A549 (cell line): ENCODE measurements around the gene PCGF5. TPM values are rescaled to one million over a fixed set of nuclear protein-coding genes. Genes with fewer than 3 reads are reported as not detected.

ENCODE experiments used
- ATAC-seq, 2 experiments: fragments of 200-7000 bp in 1 of 2; fragments of >200 bp in 1 of 2; cut with Nextera tagmentation in 1 of 2; cut with Tn5 transposase in 1 of 2; 3 replicates each; pipeline versions ENCODE4 v1.8.0 to v1.9.1; 2018 to 2020; ENCODE audit warnings: mild to moderate bottlenecking in 1 of 2, moderate library complexity in 1 of 2
- CTCF ChIA-PET: fragments of 300-600 bp; sonication (Branson Sonifier 250); formaldehyde crosslinking; extraction: SDS; loops from one replicate; lab custom pipeline; 2021; ENCODE audit warnings: antibody characterized with exemption, inconsistent platforms; lab: Yijun Ruan, JAX
- POLR2A ChIA-PET: fragments of 350-600 bp; formaldehyde crosslinking; extraction: SDS; loops from one replicate; lab custom pipeline; 2021; ENCODE audit warnings: antibody characterized with exemption, inconsistent platforms; lab: Yijun Ruan, JAX
- DNase-seq, 2 experiments: peaks; one replicate each; pipeline versions ENCODE4 v3.0.0 to v3.0.0-alpha.2; 2011 to 2016; ENCODE audit warnings: low read depth in 1 of 2, low spot score in 1 of 2
- FAIRE-seq: peaks from 2 replicates; lab custom pipeline; 2011; peaks lifted over from hg19 to GRCh38; lab: Jason Lieb, UNC
- H3K27ac ChIP-seq, 2 experiments: fragments of >200 bp; sonication (Bioruptor Twin); formaldehyde crosslinking; 3 replicates each; pipeline ENCODE4 v1.5.1; 2016 to 2017
- H3K4me1 ChIP-seq: fragments of >200 bp; sonication (Bioruptor Twin); formaldehyde crosslinking; 3 replicates; pipeline ENCODE4 v1.6.1; 2016
- H3K4me2 ChIP-seq: fragments of >200 bp; sonication (Bioruptor Twin); formaldehyde crosslinking; 3 replicates; pipeline ENCODE4 v1.6.1; 2016
- H3K4me3 ChIP-seq: fragments of >200 bp; sonication (Bioruptor Twin); formaldehyde crosslinking; 3 replicates; pipeline ENCODE4 v1.5.1; 2016
- H3K9me3 ChIP-seq: fragments of >200 bp; sonication (Bioruptor Twin); formaldehyde crosslinking; 3 replicates; pipeline ENCODE4 v1.6.1; 2016
- CBX2 ChIP-seq: fragments of 200-600 bp; sonication (generic); IDR thresholded peaks from 2 replicates; pipeline ENCODE4 v1.6.1; 2016; ENCODE audit warnings: low read depth, mild to moderate bottlenecking, borderline replicate concordance
- EHMT2 ChIP-seq: fragments of 200-600 bp; sonication (generic); IDR thresholded peaks from 2 replicates; pipeline ENCODE4 v1.6.1; 2016; ENCODE audit warnings: antibody characterized with exemption, low read depth, mild to moderate bottlenecking, moderate library complexity
- ESRRA ChIP-seq: fragments of 150-350 bp; IDR thresholded peaks from 2 replicates; pipeline ENCODE4 v1.6.1; 2014; ENCODE audit warnings: mild to moderate bottlenecking, low read length, borderline replicate concordance
- HOXB5 ChIP-seq: fragments of 250-450 bp; sonication (Bioruptor Pico); IDR thresholded peaks from 2 replicates; pipeline ENCODE4 v1.5.0; 2020; ENCODE audit warnings: mild to moderate bottlenecking, moderate library complexity
- JUN ChIP-seq, 2 experiments: fragments of >200 bp; sonication (Bioruptor Twin); formaldehyde crosslinking; IDR thresholded peaks; 2 replicates in 1 of 2; 3 replicates in 1 of 2; pipeline ENCODE4 v1.6.1; 2016 to 2017
- JUNB ChIP-seq: fragments of >200 bp; sonication (Bioruptor Twin); formaldehyde crosslinking; IDR thresholded peaks from 2 replicates; pipeline ENCODE4 v1.6.1; 2016
- KDM1A ChIP-seq: fragments of 200-600 bp; sonication (generic); IDR thresholded peaks from 2 replicates; pipeline ENCODE4 v1.6.1; 2016; ENCODE audit warnings: low read depth, mild to moderate bottlenecking
- KDM5A ChIP-seq: fragments of 200-600 bp; sonication (generic); IDR thresholded peaks from 2 replicates; pipeline ENCODE4 v1.6.1; 2016; ENCODE audit warnings: antibody characterized with exemption, mild to moderate bottlenecking
- NPAS2 ChIP-seq: fragments of 250-450 bp; sonication (Bioruptor Pico); IDR thresholded peaks from 2 replicates; pipeline ENCODE4 v1.8.0; 2022; ENCODE audit warnings: mild to moderate bottlenecking, moderate library complexity, borderline replicate concordance
- NR3C1 ChIP-seq: fragments of >200 bp; sonication (Bioruptor Twin); formaldehyde crosslinking; IDR thresholded peaks from 3 replicates; pipeline ENCODE4 v1.6.1; 2017
- PBX3 ChIP-seq: IDR thresholded peaks from 2 replicates; pipeline ENCODE4 v1.6.1; 2012
- RAD21 ChIP-seq, 2 experiments: fragments of >200 bp in 1 of 2; sonication (Bioruptor Twin) in 1 of 2; formaldehyde crosslinking in 1 of 2; IDR thresholded peaks in 1 of 2; conservative IDR thresholded peaks in 1 of 2; 2 replicates in 1 of 2; 3 replicates in 1 of 2; pipeline ENCODE4 v1.6.1; 2012 to 2018; ENCODE audit warnings: inconsistent platforms in 1 of 2
- RARB ChIP-seq: fragments of 250-450 bp; sonication (Bioruptor Pico); IDR thresholded peaks from 2 replicates; pipeline ENCODE4 v1.8.0; 2021; ENCODE audit warnings: mild to moderate bottlenecking, moderate library complexity
- RNF2 ChIP-seq: fragments of 200-600 bp; sonication (generic); IDR thresholded peaks from 2 replicates; pipeline ENCODE4 v1.6.1; 2016; ENCODE audit warnings: low read depth, mild to moderate bottlenecking, antibody characterized with exemption, moderate library complexity, borderline replicate concordance
- TFCP2L1 ChIP-seq: fragments of 250-450 bp; sonication (Bioruptor Pico); IDR thresholded peaks from 2 replicates; pipeline ENCODE4 v1.5.0; 2021; ENCODE audit warnings: mild to moderate bottlenecking
- ZC3H11A ChIP-seq: fragments of 450-650 bp; IDR thresholded peaks from 2 replicates; pipeline ENCODE4 v1.6.1; 2014; ENCODE audit warnings: antibody characterized with exemption, mild to moderate bottlenecking
- ZFP36 ChIP-seq: fragments of 450-650 bp; IDR thresholded peaks from 2 replicates; pipeline ENCODE4 v1.6.1; 2014; ENCODE audit warnings: borderline replicate concordance; ENCODE audit not compliant: partially characterized antibody
- WGBS: methylation state at CpG from one replicate; pipeline ENCODE4 v1.1.6; 2017; ENCODE audit errors: missing lambda C conversion rate; 5-methylcytosine and 5-hydroxymethylcytosine counted together
- polyA plus RNA-seq, 4 experiments: library from polyadenylated mRNA; depleted of rRNA in 3 of 4; stranded (reverse); fragments of >200 nt; fragmentation: RNase III in 1 of 4; extraction: RNeasy Plus Mini Kit Qiagen cat#74134 plus additional on column Dnase treatment in 1 of 4; gene quantifications; 2 replicates in 3 of 4; 3 replicates in 1 of 4; pipeline ENCODE4 v1.2.3, GENCODE V29; 2011 to 2017
- TF ChIP-seq, protein P1 (sequence below): fragments of 250-450 bp; sonication (Bioruptor Pico); IDR thresholded peaks from 2 replicates; pipeline ENCODE4 v1.5.0; 2021; ENCODE audit warnings: mild to moderate bottlenecking, moderate library complexity, borderline replicate concordance
- TF ChIP-seq, protein P2 (sequence below): fragments of >200 bp; sonication (Bioruptor Twin); formaldehyde crosslinking; IDR thresholded peaks from 2 replicates; pipeline ENCODE4 v1.6.1; 2016

The PCGF5 gene
- polyA plus RNA-seq, 2 of the 4 experiments (the other 2 are of a cell fraction) = 28.5 to 39.9 TPM

DNA sequence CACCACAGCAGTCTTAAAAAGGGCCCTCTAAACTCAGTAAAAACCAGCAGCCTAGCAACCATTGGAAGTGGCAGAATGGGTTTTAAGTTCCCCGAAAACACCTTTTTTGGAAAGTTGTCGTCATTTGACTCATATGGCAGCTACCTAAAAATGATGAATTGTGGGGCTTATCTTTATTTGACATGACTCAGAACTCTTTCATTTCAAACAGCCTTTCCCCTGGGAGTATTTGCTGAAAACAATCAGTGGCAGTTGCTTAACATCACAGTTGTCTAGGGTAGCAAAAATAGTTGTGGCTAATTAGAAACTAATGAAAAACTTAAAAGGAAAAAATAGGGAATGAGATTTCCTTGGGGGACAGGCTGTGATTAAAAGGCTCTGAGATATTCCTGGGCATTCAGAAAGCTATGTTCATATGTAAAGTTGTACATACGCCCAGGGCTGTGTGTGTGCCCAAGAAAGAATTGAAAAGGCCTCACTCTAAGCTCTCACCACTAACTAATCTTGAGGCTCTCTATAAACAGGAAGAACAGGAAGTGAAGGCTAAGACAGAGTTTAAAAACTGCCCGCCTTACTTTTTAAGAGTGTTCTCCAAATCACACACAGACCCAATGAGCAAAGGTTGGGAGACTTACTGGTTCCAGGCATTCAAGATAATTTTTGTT, 108.0 kb downstream of the PCGF5 start:
- no peaks in the 10 kb centered on the region for H3K4me1 ChIP-seq
- POLR2A ChIA-PET = no interaction called here
- H3K9me3 ChIP-seq = peaks cover 12% of the 10 kb centered on the region
- no peak for TF ChIP-seq RNF2
- TF ChIP-seq NPAS2 (CRISPR knock-in tag) = no peak
- no peak for TF ChIP-seq CBX2
- no peak for TF ChIP-seq NR3C1
- no peak for TF ChIP-seq PBX3
- TF ChIP-seq ZC3H11A = no peak
- TF ChIP-seq KDM5A = no peak
- no peak for TF ChIP-seq HOXB5
- TF ChIP-seq, protein P1, sequence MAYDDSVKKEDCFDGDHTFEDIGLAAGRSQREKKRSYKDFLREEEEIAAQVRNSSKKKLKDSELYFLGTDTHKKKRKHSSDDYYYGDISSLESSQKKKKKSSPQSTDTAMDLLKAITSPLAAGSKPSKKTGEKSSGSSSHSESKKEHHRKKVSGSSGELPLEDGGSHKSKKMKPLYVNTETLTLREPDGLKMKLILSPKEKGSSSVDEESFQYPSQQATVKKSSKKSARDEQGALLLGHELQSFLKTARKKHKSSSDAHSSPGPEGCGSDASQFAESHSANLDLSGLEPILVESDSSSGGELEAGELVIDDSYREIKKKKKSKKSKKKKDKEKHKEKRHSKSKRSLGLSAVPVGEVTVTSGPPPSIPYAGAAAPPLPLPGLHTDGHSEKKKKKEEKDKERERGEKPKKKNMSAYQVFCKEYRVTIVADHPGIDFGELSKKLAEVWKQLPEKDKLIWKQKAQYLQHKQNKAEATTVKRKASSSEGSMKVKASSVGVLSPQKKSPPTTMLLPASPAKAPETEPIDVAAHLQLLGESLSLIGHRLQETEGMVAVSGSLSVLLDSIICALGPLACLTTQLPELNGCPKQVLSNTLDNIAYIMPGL (CRISPR knock-in tag) = no peak
- no peak for TF ChIP-seq ZFP36
- TF ChIP-seq EHMT2 = no peak
- TF ChIP-seq JUN (IDR thresholded peaks at IDR 0.05) = no peak
- no peak for TF ChIP-seq RARB
- no peak for TF ChIP-seq RAD21 (conservative IDR thresholded peaks at IDR 0.05 in 1 of 2, IDR thresholded peaks at IDR 0.05 in 1 of 2)
- no peak for TF ChIP-seq KDM1A
- TF ChIP-seq, protein P2, sequence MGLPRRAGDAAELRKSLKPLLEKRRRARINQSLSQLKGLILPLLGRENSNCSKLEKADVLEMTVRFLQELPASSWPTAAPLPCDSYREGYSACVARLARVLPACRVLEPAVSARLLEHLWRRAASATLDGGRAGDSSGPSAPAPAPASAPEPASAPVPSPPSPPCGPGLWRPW = no peak
- TF ChIP-seq TFCP2L1 (CRISPR knock-in tag) = no peak
- no peak for TF ChIP-seq JUNB
- no peak for TF ChIP-seq ESRRA
- no peak overlapping the region for H3K27ac ChIP-seq
- CTCF ChIA-PET = interaction anchor here (1.6 kb wide), 1 partner anchor 12 kb away, joined by 3 read pairs; no protein-coding TSS in a partner anchor
- DNase-seq (no peak), ATAC-seq (no peak), FAIRE-seq (no peak)
- H3K4me2 ChIP-seq = no peak overlapping the region
- no peak overlapping the region for H3K4me3 ChIP-seq
- WGBS = 46% methylated on average over 4 of the region's 4 CpGs

Other genes starting within 250 kb of the PCGF5 start
- gene HECTD2, start 189.7 kb downstream of the PCGF5 start, polyA plus RNA-seq (2011; rRNA removed) = 13.4 and 13.9 TPM in 2 replicates
- 3.8 to 5.7 TPM (median 4.1 TPM) in 3 replicates for gene HECTD2, start 189.7 kb downstream of the PCGF5 start, polyA plus RNA-seq (2017; fragmentation: RNase III; extraction: RNeasy Plus Mini Kit Qiagen cat#74134 plus additional on column Dnase treatment)